ENCODE results near the gene INO80. TPM values are rescaled to one million over a fixed set of nuclear protein-coding genes. Genes with fewer than 3 reads are reported as not detected.

Gene INO80
- total and polyA plus RNA-seq, 2 donors (not counting 3 experiments of a cell fraction or from before 2014, with no cell fraction given): 5.7 to 29.1 TPM

- Histone ChIP-seq H3K9me1 (replicated peaks; ENCODE audit: control insufficient read depth, extremely low read depth, insufficient read depth, low read length) (no peaks in the 10 kb centered on the region), H3K4me3 (replicated peaks in 1 of 3; ENCODE audit: insufficient read depth in 1 of 3, low read depth in 1 of 3, low read length in 3 of 3) (no peak overlapping the region), H3K27ac (ENCODE audit: insufficient read depth, low read depth, low read length) (no peak overlapping the region), H4K20me1 (replicated peaks; ENCODE audit: control insufficient read depth, extremely low read depth, insufficient read depth, low read length) (no peaks in the 10 kb centered on the region), H3K9ac (replicated peaks; ENCODE audit: extremely low read depth, insufficient read depth, low read length) (no peak overlapping the region), H2AFZ (ENCODE audit: low read depth, low read length) (no peak overlapping the region), H3K36me3 (ENCODE audit: control insufficient read depth in 2 of 2, extremely low read depth in 1 of 2, insufficient read depth in 2 of 2, low read length in 2 of 2) (peaks cover 13 to 20% of the 10 kb centered on the region in 2 experiments), H3K27me3 (ENCODE audit: control insufficient read depth in 2 of 2, insufficient read depth in 2 of 2, low read length in 2 of 2) (no peaks in the 10 kb centered on the region), H3K4me2 (ENCODE audit: insufficient read depth, low read length) (no peak overlapping the region), H3K79me2 (ENCODE audit: control insufficient read depth, insufficient read depth, low read length) (no peaks in the 10 kb centered on the region), H3K9me3 (replicated peaks; ENCODE audit: control insufficient read depth, insufficient read depth, low read length) (no peaks in the 10 kb centered on the region), H3K4me1 (ENCODE audit: control insufficient read depth, extremely low read depth, insufficient read depth, low read length) (no peaks in the 10 kb centered on the region)
- CTCF ChIA-PET: no interaction called here
- no TSS peak for BruUV-seq (replicated peaks)
- FAIRE-seq: no peak
- TF ChIP-seq MAX (IDR thresholded peaks at IDR 0.05; ENCODE audit: insufficient read depth, insufficient read length): no peak
- no peak for TF ChIP-seq CTCF (IDR thresholded peaks at IDR 0.05; ENCODE audit: extremely low read depth in 1 of 2, insufficient read depth in 1 of 2, low read depth in 1 of 2, low read length in 2 of 2)
- TF ChIP-seq FOS (IDR thresholded peaks at IDR 0.05; ENCODE audit: borderline replicate concordance, insufficient read depth, low read length): no peak
- no peak for TF ChIP-seq EZH2 (IDR thresholded peaks at IDR 0.05; ENCODE audit: borderline replicate concordance, low read depth, low read length, severe bottlenecking)
- no peak for TF ChIP-seq POLR2AphosphoS5 (IDR thresholded peaks at IDR 0.05; ENCODE audit: insufficient read depth, low read depth, low read length)
- no peak for TF ChIP-seq JUN (IDR thresholded peaks at IDR 0.05; ENCODE audit: borderline replicate concordance, insufficient read depth, insufficient read length, low read depth)
- no peak for TF ChIP-seq MYC (IDR thresholded peaks at IDR 0.05; ENCODE audit: low read depth, low read length)
- no peak for TF ChIP-seq GATA2 (IDR thresholded peaks at IDR 0.05; ENCODE audit: insufficient read depth, insufficient read length, low read depth, low read length)
- POLR2A ChIA-PET: no interaction called here
- dilution Hi-C loops (cut with MboI; ENCODE audit: extremely low pct_ligation_motif_present, low sequenced_read_pairs): no loop called here
- no peak for DNase-seq (ENCODE audit: low read depth, low spot score)
- intact Hi-C loops (cut with micrococcal nuclease): no loop called here
Measured at GRCh38 chr15:41085029-41085428, 31.1 kb downstream of the INO80 start.

Data from endothelial cell of umbilical vein (primary cell).